Fibroblast of the aortic adventitia (primary cell): ENCODE measurements around the gene HERC2. TPM values are rescaled to one million over a fixed set of nuclear protein-coding genes. Genes with fewer than 3 reads are reported as not detected.
"Not testable (repeated sequence)": the region's sequence is repeated elsewhere in the genome, so short reads cannot be mapped to it uniquely, and the experiment has no call there.

Experiments used
- DNase-seq: peaks from one replicate; pipeline ENCODE4 v3.0.0-alpha.2; 2010; ENCODE audit warnings: low read depth
- H3K4me3 ChIP-seq: 2 replicates; pipeline ENCODE4 v1.5.1; 2011; ENCODE audit warnings: low read depth, mild to moderate bottlenecking, control low read depth, low read length, moderate library complexity
- total RNA-seq: library from RNA; depleted of rRNA; stranded (reverse); fragments of >200 nt; gene quantifications from 2 replicates; pipeline ENCODE4 v1.2.3, GENCODE V29; 2012; ENCODE audit warnings: low replicate concordance

The HERC2 gene, protein sequence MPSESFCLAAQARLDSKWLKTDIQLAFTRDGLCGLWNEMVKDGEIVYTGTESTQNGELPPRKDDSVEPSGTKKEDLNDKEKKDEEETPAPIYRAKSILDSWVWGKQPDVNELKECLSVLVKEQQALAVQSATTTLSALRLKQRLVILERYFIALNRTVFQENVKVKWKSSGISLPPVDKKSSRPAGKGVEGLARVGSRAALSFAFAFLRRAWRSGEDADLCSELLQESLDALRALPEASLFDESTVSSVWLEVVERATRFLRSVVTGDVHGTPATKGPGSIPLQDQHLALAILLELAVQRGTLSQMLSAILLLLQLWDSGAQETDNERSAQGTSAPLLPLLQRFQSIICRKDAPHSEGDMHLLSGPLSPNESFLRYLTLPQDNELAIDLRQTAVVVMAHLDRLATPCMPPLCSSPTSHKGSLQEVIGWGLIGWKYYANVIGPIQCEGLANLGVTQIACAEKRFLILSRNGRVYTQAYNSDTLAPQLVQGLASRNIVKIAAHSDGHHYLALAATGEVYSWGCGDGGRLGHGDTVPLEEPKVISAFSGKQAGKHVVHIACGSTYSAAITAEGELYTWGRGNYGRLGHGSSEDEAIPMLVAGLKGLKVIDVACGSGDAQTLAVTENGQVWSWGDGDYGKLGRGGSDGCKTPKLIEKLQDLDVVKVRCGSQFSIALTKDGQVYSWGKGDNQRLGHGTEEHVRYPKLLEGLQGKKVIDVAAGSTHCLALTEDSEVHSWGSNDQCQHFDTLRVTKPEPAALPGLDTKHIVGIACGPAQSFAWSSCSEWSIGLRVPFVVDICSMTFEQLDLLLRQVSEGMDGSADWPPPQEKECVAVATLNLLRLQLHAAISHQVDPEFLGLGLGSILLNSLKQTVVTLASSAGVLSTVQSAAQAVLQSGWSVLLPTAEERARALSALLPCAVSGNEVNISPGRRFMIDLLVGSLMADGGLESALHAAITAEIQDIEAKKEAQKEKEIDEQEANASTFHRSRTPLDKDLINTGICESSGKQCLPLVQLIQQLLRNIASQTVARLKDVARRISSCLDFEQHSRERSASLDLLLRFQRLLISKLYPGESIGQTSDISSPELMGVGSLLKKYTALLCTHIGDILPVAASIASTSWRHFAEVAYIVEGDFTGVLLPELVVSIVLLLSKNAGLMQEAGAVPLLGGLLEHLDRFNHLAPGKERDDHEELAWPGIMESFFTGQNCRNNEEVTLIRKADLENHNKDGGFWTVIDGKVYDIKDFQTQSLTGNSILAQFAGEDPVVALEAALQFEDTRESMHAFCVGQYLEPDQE (N-terminal part only)
- total RNA-seq = 41.4 and 49.1 TPM in 2 replicates

DNA sequence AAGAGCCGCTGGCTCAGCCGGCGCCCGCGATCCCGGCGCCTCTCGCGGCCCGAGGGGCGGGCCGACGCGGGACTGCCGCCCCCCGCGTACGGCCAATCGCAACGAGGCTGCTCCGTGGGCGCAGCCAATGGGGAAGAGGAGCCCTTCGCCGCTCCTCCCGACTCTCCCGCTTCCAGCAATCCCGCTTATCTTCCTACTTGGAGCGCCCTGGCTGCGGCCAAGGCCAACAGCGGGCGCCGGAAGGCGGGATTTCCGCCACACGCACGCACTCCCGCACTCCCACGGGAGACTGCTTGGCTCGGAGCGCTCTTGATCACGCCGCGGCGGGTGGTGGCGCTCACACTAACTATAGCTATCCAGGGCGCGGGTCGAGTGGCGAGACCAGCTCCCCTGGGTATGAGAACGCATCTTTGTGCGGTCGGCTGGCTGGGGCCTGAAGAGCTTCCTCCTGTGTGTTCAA, at the start of gene HERC2:
HERC2 (minus strand) TSS at position 51 of the 460 bp plus-strand sequence. CDS start 746 bp downstream, outside the sequence.
- H3K4me3 ChIP-seq = peak within 1 kb of the TSS; percentile 56
- DNase-seq = peak; percentile 41

DNA sequence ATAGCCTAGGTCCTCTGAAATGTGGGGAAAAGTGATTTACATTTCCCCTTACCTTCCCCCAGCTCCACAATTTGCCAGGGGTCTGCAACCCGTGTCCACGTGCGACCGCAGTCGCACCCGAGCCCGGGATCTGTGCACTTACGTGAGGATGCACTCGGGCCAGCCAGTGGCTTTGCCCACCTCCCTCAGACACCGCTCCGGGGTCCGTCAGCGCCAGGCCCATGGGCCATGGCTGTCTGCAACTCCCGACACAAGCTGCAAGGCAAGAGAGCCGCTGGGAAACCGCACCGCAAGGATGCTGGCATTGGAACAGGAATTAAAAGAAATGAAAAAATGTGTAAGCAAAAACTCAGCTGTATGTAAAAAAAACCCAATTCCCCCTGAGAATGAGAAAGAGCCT, 43.5 kb upstream of the HERC2 start:
- DNase-seq, H3K4me3 ChIP-seq: not testable (repeated sequence)

DNA sequence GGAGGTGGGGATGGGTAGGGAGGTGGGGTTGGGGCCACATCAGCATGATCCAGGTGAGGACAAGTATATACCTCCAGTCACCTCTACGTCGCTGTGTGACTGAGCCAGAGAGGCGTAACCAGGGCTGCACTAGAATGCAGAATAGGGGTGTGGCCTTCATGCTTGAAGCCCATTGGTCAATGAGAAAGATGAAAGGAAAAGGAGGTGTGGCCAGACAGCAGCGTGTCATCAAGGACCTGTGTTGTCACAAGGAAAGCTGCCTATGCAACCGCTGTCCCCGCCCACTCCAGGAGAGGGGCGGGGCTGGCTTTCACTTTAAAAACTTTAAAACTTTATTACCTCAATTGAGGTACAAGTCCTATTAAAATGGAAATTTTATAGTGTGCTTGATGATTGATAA, 36.0 kb upstream of the HERC2 start, which contains the start of gene GOLGA6L24:
GOLGA6L24 (minus strand) TSS at position 101 of the 400 bp plus-strand sequence; CDS start at position 40, 61 bp downstream.
- H3K4me3 ChIP-seq, DNase-seq: not testable (repeated sequence)

DNA sequence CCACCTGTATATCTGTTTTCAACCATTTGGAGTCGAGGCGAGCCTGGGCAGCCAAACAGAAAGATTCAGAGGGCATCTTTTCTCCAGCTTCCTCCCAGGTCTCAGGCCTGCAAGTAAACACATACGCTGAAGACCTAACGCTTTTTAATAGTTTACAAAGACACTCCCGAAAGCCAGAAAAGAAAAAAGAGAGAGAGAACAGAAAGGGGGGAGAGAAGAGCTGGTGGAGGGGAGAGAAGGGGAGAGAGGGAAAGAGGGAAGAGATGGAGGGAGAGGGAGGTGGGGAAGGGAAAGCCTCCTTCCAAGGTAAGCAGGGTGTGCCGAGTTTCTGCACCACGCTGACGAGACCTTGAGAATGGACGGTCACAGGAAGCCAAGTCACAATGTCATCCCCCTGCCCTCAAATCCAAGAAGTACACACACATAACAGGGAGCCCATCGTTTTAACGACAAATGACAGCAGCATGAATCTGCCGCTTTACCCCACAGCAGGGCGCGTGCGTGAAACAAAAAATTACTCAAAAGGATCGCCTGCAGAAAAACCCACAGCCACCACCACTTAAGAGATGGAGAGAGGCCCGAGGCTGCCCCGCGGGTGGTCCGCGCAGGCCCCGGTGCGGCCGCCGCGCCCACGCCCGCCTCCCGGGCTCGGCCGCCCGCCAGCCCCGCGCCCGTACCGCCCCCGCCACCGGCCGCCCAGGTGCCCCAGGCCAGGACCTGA, 461 bp downstream of the HERC2 start:
- DNase-seq = not testable (repeated sequence)
- H3K4me3 ChIP-seq = peak overlapping the region; percentile 56

DNA sequence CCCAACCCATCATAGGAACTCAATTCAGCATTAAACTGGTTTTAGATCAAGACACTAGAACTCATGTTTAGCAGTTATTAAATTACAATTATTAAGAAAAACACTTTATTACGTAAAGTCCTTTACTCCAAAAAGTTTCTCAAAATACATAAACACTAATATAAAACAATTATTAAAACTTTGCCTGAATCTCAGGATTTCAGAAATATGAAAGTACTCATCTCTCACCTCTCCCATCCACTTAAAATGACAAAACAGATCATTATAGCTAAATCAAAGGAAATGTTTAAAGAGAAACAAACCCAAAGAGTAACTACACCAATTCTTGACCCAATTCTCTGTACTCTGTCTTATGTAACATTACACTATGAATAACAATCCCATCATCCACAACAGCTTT, 2.3 kb downstream of the HERC2 start:
- H3K4me3 ChIP-seq, DNase-seq: not testable (repeated sequence)

DNA sequence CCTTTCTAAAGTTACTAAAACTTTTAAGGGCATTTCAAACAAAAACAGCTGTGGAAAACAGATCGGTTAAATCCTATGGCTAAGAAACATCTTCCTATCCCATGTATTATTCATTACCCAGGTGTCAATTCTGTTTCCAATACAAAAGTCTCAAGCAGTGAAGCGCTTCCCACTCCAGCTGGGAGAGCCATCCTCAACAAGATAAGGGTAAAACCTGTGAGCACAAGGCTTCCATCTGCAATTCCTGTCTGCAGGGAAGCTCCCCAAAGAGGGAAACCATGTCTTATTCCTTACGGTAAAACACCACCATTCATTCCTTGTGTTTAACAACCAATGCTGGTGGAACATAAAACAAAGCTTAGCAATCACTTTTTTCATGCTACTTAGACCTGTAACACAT, 3.2 kb downstream of the HERC2 start:
- not testable (repeated sequence) for H3K4me3 ChIP-seq, DNase-seq

DNA sequence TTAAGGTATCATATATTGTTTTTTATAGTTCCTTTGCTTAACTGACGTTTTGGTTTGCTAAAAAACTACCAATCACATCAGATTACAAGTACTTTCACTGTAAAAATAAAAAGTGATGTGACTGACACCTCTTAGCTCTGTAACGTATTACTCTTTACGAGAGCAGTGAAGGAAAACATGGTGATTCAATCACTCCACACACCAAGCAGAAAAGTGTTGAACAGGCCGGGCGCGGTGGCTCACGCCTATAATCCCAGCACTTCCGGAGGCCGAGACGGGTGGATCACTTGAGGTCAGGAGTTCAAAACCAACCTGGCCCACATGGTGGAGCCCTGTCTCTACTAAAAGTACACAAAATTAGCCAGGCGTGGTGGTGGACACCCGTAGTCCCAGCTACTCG, 3.9 kb downstream of the HERC2 start:
- not testable (repeated sequence) for DNase-seq, H3K4me3 ChIP-seq

DNA sequence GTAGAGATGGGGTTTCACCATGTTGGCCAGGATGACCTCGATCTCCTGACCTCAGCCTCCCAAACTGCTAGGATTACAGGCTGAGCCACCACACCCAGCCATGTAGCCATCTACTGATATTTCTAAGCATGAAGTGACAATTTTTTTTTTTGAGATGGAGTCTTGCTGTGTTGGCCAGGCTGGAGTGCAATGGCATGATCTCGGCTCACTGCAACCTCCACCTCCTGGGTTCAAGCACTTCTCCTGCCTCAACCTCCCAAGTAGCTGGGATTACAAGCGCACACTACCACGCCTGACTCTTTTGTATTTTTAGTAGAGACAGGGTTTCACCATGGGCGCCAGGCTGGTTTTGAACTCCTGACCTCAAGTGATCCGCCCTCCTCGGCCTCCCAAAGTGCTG, 5.0 kb downstream of the HERC2 start:
- DNase-seq, H3K4me3 ChIP-seq: not testable (repeated sequence)

DNA sequence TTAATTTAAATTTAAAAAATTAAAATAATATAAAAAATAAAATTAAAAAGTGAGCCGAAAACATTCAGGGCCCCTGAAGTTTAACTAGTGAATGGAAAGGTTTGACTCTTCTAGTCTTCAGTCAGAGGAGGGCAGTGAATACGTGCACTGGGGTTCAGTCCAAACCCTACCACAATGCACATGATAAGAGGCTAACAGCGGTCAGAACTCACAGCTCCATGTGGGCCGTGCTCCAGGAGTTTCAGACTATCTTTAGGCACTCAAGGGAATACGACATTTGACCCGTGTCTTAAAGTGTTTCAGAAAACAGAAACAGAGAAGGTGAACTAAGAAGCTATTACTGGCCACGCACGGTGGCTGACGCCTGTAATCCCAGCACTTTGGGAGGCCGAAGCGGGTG, 11.5 kb downstream of the HERC2 start:
- not testable (repeated sequence) for DNase-seq, H3K4me3 ChIP-seq

DNA sequence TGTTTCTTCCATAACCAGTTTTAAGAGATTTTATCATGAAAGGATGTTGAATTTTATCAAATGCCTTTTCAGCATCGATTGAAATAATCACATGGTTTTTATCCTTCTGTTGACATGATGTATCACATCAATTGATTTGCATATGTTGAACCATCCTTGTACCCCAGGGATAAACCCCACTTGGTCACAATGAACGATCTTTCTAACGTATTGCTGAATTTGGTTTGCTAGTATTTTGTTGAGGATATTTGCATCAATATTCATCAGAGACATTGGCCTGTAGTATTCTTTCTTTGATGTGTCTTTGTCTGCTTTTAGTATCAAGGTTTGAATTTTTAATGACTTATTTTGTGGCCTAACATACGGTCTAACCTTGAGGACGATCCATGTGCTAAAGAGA, 13.3 kb downstream of the HERC2 start:
- not testable (repeated sequence) for H3K4me3 ChIP-seq, DNase-seq

DNA sequence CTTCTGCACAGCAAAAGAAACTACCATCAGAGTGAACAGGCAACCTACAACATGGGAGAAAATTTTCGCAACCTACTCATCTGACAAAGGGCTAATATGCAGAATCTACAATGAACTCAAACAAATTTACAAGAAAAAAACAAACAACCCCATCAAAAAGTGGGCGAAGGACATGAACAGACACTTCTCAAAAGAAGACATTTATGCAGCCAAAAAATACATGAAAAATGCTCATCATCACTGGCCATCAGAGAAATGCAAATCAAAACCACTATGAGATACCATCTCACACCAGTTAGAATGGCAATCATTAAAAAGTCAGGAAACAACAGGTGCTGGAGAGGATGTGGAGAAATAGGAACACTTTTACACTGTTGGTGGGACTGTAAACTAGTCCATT, 16.3 kb downstream of the HERC2 start:
- not testable (repeated sequence) for H3K4me3 ChIP-seq, DNase-seq

DNA sequence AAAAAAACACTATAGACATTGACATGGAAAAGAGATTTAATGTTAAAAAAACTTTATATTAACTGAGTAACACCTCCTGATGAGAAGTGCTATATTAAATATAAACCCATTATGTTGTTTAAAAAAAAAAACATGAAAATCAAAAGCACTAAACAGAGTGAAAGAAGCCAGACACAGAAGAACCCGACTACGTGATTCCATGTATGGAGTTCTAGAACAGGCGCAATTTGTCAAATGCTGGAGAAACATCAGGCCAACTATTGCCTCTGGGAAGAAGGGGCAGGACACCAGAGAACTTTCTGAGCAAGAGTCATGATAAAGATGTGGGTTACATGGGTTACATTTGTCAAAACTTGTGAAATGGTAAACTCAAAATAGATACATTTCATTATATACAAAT, 24.5 kb downstream of the HERC2 start:
- H3K4me3 ChIP-seq, DNase-seq: not testable (repeated sequence)

DNA sequence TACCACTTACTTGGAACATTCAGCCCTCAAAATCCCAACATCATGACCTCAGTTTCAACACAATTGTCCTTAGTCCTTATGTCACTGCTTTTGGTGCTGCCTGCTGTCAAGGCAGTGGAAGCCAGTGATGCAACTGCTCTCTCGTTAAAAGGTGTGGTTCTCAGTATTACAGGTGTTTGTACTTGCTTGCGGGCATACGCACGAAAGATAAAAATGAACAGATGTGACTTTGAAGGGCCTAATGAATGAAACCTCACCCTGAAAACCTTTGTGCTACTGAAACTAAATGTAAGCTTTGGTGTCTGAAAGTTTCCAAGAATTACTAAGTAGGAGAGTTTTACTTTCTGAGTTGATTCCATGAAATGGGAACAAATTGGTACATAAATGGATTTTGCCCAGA, 25.2 kb downstream of the HERC2 start:
- not testable (repeated sequence) for H3K4me3 ChIP-seq, DNase-seq

DNA sequence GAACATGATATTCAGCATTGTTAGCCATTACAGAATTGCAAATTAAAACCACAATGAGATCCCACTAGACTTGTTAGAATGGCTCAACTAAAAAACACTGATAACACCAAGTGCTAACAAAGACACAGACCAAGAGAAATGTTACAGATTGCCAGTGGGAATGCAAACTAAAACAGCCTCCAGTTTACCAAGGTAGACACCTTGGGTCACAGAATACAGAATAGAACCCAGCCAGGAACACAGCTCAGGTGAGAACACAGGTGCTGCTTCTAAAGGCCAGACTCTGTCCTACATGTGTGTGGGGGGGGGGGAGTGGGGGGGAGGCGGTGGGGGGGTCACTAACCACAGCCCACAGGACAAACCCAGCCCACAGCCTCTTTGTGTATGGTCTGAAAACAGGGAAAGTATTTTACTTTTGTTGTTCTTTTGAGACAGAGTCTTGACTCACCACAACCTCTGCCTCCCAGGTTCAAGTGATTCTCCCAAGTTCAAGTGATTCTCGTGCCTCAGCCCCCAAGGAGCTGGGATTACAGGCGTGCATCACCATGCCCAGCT, 26.9 kb downstream of the HERC2 start:
- DNase-seq, H3K4me3 ChIP-seq: not testable (repeated sequence)

DNA sequence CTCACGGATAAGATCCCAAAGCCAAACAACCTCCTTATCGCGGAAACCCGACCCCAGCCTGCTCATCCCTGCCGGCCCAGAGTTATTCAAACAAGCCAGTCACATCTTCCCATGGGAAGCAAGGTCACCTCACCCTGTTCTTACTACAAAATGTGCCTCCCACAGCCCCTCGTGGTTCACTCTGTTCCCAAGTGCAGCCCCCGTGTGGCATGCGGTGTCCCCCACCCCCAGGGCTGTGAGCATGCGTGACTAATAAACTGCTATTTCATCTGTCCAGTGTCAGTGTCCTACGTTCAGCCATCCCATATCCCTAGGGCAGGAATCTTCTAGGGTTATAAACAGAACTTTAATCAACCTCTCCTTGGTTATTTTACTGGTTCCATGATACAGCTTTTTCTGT, 27.4 kb downstream of the HERC2 start:
- DNase-seq, H3K4me3 ChIP-seq: not testable (repeated sequence)
